GM23248 (cell line): ENCODE results near the gene ZNF534.
"Not testable (repeated sequence)": the region's sequence is repeated elsewhere in the genome, so short reads cannot be mapped to it uniquely, and the experiment has no call there.

ENCODE experiments used
- EZH2 ChIP-seq: fragments of 200-600 bp; sonication (generic); IDR thresholded peaks from 2 replicates; pipeline ENCODE4 v1.6.1; 2018; ENCODE audit warnings: antibody characterized with exemption, mild to moderate bottlenecking; ENCODE audit not compliant: insufficient read depth, poor library complexity, severe bottlenecking
- EZH2phosphoT487 ChIP-seq: fragments of 200-600 bp; sonication (generic); IDR thresholded peaks from 2 replicates; pipeline ENCODE4 v1.6.1; 2018; ENCODE audit warnings: antibody characterized with exemption, moderate library complexity, mild to moderate bottlenecking, low read depth; ENCODE audit not compliant: insufficient read depth

DNA sequence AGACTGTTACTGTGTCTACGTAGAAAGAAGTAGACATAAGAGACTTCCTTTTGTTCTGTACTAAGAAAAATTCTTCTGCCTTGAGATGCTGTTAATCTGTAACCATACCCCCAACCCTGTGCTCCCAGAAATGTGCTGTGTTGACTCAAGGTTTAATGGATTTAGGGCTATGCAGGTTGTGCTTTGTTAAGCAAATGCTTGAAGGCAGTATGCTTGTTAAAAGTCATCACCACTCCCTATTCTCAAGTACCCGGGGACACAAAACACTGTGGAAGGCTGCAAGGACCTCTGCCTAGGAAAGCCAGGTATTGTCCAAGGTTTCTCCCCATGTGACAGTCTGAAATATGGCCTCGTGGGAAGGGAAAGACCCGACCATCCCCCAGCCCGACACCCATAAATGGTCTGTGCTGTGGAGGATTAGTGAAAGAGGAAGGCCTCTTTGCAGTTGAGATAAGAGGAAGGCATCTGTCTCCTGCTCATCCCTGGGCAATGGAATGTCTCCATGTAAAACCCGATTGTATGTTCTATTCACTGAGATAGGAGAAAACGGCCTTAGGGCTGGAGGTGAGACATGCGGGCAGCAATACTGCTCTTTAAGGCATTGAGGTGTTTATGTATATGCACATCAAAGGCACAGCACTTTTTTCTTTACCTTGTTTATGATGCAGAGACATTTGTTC is 56.8 kb downstream of the ZNF534 start:
- not testable (repeated sequence) for TF ChIP-seq EZH2phosphoT487, EZH2
